Left cardiac atrium (tissue), 4 donors: ENCODE data around the gene ABLIM2. TPM values are rescaled to one million over a fixed set of nuclear protein-coding genes. Genes with fewer than 3 reads are reported as not detected.

Experiments used
- ATAC-seq, 2 donors: fragments of 200-7000 bp; cut with Tn5 transposase; one replicate each; pipeline ENCODE4 v1.9.1; 2020; ENCODE audit warnings: mild to moderate bottlenecking in 2 of 2, moderate library complexity in 2 of 2
- DNase-seq: peaks from one replicate; pipeline ENCODE4 v3.0.0-alpha.2; 2020
- intact Hi-C, 2 donors: fragments of 100-400 bp; cut with DNase I; formaldehyde crosslinking; loops; one replicate each; pipeline versions ENCODE4 v1.14.1 to v1.15.1; 2022 to 2023
- total RNA-seq, 2 donors: library from RNA; stranded (reverse); fragmentation: NEBNext Ultra II Directional; extraction: Animal tissue kit (Norgen Biotek cat#: 25700); gene quantifications; one replicate each; pipeline ENCODE4 v1.2.1, GENCODE V29; 2021
- donor health status: DM: no; HTN: yes; CAD: no.
- donor health status: DM: no; HTN: yes; CAD: no; lungs with severe emphysema.
- donor health status: DM: yes; HTN: yes; CAD: no.
- donor health status: Dilated cardiomyopathy.

Gene ABLIM2
- total RNA-seq, 2 donors from 2014 or later = 14.3 to 23.1 TPM

DNA sequence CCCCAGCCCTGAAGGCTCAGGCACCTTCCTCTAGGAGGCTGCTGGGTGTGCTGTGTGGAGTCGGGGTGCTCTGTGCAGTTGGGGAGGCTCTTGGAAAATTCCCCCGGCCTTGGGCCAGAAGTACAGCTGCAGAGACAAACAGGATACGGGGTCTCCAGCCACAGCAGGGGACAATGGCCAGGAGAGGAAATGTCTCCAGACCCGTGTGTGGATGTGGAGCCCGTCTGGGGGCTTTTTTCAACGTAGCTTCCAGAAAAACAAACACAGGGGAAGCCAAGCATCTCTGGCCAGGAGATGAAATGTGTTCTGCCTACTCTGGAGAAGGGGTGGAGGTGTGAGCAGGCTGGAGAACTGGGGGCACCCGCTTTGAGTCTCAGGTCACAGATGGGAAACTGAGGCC, 36.8 kb upstream of the ABLIM2 start:
- no peak for DNase-seq
- no peak for ATAC-seq
- intact Hi-C loops = no loop called here

DNA sequence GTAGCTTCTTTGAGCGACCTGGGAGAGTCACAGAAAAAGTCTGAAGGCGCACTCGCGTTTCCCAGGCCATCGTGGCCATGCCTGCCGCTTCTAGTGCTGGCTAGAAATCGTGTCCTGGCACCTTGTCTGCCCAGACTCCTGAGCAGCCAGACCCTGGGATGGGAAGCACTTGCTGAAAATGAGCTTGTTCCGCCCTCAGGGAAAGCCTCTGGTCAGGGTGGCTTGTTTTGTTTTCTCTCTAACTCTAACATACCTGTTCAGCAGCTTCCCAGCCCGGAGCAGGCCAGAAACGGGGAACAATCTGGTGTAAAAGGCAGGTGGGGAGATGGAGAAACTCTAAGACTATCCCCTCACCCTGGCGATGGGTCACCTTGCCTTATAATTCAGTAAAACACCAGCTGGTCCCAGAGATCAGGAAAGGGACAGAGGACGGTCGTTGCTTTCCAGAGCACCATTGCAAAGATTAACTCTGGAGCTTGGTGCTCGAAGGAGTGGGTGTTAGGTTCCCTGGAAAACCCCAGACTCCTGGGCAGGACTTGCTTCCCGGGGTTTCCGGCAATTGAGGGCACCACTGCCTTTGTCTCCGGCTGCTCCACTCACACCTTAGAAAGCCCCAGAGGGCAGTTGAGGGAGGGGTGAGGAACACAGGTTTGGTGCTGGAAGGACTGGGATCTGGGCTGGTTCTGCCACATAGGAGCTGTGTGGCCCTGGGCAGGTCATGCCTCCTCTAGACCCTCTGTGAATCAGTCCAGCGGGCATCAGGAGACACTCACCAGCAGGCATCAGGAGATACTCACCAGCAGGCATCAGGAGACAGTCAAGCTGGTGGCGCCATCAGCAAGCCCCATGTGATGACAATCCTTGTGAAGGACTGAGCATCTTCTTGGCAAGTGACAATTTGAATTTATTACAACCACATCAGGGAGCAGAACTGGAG, 36.0 kb upstream of the ABLIM2 start:
- no peak for ATAC-seq
- intact Hi-C loops = no loop called here

DNA sequence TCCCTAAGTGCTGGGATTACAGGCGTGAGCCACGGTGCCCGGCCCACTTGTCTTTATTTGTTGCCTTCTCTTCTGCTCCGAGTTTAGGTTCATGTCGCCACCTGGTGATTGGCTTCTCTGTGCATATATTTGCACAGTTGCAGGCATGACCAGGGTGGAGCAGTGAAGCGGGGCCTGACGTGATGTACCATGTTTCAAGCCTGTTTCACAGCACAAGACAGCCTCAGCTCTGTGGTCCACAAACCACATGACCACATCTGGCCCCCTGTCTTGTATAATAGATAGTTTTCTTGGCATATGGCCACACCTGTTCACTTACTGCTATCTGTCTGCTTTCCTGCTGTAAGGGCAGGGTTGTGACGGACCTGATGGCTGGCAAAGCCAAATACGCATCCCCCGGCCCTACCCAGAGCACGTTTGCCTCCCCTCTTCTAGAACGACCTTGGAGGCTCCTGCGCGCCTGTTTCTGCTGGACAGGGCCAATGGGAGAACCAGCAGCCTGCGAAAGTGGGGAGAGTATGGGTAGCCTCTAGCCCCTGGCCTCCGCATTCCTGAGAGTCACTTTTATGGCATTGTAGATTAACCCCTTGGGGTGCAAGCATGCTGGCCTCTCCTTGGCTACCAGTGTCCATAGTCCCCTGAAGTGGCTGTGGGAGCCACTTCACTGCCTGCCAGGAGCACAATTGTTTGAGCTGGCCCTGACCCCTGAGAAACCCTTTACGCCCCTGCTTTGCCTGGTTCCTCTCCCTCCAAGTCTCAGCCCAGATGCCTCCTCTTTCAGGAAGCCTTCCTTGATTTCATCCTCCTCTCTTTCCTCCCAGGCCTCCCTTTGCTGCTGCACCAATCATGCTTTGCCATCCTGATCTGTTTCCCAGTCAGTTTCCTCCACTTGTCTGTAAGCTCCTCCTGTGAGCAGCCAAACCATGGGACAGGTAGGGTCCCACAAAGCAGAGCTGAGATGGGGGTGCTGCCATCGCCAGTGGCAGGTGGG, 34.4 kb upstream of the ABLIM2 start:
- ATAC-seq = no peak
- DNase-seq = peak; percentile 59
- intact Hi-C loops = no loop called here

More for the DNA sequence above, 36.0 kb upstream of the ABLIM2 start:
- DNase-seq = no peak

DNA sequence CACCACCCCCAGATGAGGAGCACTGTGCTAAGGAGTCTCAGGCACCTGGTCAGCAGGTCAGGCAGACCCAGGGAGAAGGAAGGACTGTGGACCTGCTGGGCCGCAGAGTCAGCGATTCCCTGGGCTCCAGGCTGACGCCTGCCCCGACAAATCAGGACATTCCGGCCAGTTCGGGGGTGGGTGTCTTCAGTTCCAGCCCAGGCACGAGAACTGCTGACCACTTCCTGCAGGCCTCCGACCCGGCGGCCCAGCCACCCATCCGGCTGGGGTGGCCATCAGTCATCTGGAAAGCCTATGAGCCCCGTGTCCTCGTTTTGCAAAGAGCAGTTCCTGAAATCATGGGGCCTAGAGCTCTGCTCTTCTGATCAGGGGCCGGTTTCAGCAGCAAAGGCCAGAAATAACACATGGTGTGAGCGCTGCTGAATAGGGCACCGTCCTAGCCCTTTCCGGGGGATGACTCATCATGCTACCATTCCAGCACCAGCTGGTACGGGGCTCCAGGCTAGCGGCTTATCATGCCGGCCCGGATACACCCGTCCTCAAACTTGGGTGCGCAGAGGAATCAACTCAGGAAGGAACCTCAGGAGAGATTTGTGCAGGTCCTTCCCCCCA, 32.6 kb upstream of the ABLIM2 start:
- DNase-seq (peak; percentile 90), ATAC-seq (peak; percentile 53 to 80)
- intact Hi-C loops = no loop called here

DNA sequence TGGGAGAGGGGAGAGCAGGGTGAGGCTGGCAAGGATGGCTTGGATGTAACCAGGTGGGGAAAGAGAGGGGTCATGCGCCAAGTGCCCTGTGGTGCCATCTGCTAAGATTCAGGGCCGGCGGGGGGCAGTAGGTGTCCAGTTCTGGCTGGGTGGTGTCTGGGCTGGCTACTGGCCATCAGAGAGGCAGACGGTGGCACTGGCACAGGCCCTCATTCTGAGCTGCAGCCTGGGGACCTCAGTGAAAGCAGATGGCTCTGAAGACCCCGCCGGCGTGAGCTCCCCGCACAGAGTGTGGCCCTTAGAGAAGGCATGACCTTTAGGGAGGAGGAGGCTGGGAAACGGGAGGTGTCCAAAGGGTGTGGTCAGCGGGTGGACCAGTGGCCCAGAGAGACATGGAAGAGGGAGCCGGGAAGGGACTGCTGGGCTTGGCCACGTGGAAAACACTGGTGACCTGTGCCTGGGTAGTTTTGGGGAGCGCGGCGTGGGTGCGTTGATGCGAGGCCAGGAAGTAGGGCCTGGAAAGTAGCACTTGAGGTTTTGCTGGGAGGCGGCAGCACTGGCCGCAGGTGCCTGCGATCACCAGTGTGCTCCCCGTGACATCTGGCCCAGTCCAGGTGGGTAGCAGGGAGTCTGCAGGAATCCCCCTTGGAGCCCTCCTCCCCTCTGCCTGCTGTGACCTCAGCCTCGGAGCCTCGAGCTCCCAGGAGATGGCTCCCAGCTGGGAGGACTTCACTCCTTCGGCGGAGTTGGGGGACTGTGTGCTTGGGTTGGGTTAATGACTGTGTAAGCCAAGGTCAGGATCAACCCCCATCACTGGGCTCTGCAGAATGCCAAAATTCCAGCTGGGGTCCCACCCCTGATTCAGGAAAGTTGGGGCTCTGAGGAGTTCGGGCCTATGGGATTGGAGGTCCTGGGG, 31.2 kb upstream of the ABLIM2 start:
- DNase-seq (no peak), ATAC-seq (peak in 1 of 2 donors; percentile 1)
- intact Hi-C loops = no loop called here

DNA sequence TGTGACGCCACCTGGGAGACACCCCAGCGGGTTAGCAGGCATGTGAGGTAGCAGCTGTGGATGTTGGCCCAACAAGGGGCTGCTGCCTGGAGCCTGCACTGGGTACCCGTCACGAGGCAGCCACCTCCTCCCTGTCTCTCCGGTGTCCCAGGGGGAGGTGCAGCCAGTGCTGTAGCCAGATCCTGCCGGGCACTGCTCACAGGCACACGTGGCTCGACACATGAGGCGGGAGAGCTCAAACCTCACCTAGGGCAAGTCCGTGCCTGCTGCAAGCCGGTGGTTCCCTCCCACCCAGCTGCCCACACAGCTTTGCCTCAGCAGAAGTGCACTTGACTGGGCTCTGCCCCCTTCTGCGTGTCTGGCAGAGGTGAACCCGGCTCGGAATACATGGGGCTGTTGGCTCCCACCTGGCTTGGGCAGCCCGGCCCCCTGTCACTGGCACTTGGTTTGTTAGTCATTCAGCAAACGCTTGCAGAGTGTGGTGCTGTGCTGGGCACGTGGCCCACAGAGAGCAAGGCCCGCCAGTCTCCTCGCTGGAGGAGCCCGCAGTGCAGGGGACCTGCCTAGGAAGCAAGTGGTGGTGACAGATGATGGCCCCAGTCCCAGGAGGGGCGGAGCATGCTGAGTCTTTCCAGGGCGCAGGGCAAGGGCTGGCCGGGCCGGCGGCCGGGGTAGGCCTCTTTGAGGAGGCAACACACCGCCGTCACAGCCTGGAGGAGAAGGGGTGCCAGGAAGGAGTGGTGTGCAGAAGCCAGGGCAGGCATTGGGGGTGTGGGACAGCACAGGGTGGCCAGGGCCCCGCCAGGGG, 30.3 kb upstream of the ABLIM2 start:
- intact Hi-C loops = no loop called here
- DNase-seq = peak; percentile 86
- ATAC-seq = peak; percentile 78 to 89

DNA sequence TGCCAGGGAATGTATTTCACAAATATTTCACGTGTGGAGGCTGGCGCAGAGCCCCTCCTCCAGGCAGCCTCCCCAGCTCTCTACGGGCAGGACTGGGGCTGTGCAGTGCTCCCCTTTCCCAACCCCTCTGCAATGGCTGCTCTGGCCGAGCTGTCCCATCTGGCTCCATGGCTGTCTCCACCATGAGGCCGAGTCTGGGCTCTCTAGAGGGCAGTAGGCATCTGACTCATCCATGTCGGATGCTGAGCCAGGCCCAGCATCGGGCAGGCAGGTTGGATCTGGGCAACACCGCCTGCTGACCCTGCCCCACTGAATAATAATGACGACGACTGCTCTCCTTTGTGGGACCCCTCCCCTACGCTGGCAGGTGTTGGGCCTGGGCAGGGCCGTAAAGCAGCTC, 29.5 kb upstream of the ABLIM2 start:
- DNase-seq = no peak

DNA sequence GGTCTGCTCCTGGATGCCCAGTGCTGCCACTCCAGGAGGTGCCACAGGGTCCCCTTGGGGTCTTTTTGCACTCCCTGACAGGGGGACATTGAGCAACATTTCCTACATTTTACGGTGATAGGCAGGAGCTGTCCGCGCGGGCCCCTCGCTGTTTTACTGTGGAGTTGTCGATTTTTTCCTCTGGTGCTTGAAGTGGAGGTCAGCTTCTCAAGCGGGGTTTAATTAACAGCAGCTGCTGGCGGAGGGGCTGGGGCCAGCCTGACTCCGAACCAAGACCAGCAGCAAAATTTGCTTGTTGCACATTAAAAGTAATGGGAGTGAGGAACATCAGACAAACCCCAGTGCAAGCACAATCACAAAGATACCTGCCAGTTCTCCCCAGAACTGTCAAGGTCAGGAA, 27.3 kb upstream of the ABLIM2 start:
- ATAC-seq (no peak), DNase-seq (no peak)
- intact Hi-C loops = no loop called here

More for the DNA sequence above, 29.5 kb upstream of the ABLIM2 start:
- ATAC-seq = peak in 1 of 2 donors; percentile 13
- intact Hi-C loops = no loop called here

DNA sequence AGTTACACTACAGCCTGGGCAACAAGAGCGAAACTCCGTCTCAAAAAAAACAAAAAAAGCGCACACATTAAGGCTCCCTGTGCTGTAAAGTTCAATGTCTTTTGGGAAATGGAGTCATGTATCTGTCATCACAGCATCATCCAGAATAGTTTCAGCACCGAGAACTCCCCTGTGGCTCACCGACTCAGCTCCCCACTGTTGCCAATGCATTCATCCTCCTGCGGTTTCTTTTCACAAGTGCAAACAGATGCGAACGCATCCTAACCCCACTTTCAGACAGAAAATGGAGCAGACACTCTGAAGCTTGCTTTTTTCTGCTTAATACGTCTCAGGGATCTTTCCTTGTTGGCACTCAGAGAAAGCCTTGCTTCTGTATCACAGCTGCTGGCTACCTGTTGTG, 26.7 kb upstream of the ABLIM2 start:
- DNase-seq (no peak), ATAC-seq (no peak)
- intact Hi-C loops = no loop called here

DNA sequence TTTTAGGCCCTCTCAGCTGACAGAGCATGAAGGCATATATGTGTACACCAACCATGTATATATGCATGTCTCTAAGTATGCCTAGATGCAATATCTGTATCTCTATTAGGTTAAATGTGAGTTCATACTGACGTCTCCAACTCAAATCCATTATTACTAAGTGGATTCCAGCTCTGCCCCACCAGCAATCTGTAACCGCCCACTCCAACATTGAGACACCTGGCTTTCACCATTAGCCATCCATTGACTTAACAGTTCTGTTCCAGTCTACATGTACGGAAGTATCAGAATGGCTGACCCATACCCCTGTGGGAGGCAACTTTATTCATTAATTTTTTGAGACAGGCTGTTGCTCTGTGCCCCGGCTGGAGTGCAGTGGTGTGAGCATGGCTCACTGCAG, 25.4 kb upstream of the ABLIM2 start:
- ATAC-seq = no peak
- DNase-seq = no peak
- intact Hi-C loops = no loop called here

DNA sequence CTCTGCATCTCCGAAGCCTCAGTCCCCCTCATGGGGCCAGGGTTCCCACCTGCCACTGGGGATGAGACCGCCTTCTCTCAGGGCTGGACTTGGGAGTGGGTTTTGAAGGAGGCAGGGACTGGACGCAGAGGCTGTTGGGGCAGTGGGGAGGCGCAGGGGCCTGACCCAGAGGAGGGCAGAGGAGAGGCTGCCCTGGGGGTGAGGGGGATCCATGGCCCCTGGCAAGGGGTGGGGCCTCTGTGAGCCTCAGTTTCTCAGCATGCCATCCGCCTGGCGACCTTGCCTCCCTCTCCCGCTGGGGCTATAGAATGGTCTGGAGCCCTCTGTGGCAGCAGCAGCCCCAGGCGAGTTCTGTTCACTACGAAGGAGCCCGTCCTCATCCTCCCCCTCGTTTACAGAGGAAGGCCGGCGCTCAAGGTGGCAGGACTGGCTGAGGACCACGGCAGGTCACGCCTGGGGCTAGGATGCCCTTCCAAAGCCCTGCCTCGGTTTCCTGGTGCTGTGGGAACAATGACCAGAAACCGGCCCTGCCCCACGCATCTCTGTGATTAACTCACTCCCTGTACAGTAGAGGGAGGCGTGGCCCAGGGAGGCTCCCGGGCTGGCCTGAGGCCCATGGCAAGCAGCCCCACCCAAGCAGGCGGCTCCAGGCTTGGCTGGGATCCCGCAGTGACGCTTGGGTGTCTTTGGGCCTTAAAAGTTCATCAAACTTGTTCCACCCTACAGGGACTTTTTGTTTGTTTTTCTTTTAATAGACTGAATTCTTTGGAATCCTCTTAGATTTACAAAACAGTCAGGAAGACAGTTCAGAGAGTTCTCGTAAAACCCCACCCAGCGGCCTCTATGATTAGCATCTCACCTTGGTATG, 24.5 kb upstream of the ABLIM2 start:
- DNase-seq (peak; percentile 93), ATAC-seq (peak; percentile 78 to 91)
- intact Hi-C loops = no loop called here

DNA sequence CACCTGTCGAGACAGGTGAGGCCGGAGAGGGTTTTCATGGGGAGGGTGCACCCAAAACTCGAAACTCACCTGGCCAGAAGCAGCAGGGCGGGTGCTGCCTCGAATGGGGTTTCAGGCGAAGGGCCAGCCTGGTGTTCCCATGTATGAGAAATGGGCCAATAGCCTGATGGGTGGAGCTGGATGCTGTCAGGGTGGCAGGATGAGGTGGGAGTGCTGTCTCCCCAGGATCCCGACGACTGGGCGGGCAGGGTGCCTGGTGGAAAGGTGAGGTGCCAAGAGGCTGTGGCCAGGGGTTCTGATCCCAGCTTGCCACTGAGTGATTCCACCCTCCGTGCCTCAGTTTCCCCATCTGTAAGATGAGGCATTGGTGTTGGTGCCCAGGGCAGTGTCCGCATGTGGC, 23.7 kb upstream of the ABLIM2 start:
- no peak for DNase-seq
- intact Hi-C loops = no loop called here
- peak in 1 of 2 donors; percentile 1 for ATAC-seq

DNA sequence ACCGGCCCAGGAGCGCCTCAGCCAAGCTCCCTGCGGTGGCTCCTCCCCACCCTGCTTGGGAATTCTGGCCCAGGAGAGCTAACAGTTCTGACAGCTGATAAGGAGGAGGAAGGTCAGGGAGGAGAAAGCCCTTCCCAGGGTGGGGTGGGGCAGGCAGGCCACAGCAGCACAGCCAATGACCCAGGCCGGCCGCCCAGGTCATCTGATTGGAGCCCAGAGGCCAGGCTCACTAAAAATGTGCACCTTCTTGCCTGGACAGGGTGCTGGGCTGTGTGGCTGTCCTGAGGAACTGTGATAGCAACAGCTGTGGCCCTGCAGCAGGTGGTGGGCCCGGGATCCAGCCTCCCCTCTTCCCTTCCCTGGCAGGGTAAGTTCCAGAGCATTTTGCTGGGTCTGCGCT, 23.2 kb upstream of the ABLIM2 start:
- peak; percentile 67 for DNase-seq
- peak; percentile 56 to 63 for ATAC-seq
- intact Hi-C loops = no loop called here

DNA sequence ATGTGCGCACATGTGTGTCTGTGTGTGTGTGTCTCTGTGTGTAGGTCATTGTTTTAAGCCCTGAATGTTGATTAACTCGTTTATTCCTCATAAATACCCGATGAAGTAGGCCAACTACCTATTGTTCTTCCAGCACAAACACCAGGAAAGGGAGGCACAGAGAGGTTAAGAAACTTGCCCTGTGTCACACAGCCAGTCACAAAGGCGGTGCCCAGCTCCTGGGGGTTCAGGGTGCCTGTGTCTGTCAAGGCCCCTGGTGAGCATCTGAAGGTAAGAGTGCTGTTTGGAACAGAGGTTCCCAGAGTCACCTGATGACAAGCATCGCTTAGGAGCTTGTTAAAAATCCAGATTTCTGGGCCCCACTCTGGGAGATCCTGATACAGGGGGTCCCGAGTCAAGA, 22.5 kb upstream of the ABLIM2 start:
- intact Hi-C loops = no loop called here
- DNase-seq (no peak), ATAC-seq (no peak)

DNA sequence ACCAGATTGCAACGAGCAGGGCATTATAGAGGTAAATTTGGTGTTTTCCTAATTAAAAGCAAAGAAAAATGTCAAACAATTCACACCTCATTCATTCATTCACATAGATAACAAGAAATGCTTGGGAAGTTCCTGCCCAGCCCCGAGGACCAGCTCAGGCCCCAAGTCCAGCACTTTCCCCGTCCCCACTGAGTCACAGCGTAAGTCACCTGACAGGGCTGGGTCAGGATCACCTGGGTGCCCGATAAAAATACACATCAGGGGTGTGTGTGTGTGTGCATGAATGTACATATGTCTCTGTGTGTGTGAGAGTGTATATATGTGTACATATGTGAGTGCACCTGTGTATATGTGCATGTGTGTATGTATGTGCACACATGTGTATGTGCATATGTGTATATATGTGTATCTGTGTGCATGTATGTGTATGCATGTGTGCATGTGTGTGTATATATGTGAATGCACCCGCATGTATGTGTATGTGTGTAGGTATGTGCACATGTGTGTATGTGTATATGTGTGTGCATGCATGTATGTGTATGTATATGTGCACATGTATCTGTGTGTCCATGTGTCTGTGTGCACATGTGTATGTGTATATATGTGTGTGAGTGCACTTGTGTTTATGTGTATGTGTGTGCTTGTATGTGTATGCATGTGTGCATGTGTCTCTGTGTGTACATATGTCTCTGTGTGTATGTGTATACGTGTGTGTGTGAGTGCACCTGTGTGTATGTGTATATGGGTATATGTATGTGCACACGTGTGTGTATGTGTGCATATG, 21.9 kb upstream of the ABLIM2 start:
- DNase-seq = no peak
- intact Hi-C loops = no loop called here
- no peak for ATAC-seq

DNA sequence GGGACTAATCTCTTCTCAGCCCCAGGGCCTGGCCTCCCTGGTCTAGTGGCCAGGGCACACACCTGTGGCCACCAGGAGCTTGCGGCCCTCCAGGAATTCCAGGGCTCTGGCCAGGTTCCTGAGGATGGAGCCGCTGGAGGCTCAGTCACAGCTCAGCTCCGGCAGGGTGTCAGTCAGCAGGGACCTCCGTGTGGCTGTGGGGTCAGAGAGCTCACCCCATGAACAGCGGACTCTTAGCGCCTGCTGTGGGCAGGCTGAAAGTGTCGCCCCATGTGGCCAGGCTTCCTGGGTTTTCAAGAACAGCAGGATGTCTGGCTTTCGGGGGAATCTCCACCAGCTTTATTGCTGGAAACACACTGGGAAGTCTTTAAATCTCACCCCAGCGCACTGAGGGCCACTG, 21.2 kb upstream of the ABLIM2 start:
- ATAC-seq (no peak), DNase-seq (no peak)
- intact Hi-C loops = loop anchor here (5.0 to 10.0 kb wide), 2 partner anchors 55 to 223 kb away; no protein-coding TSS in a partner anchor
